ENCODE results near the gene AQP6. TPM values are rescaled to one million over a fixed set of nuclear protein-coding genes. Genes with fewer than 3 reads are reported as not detected.

Gene AQP6
- total RNA-seq, 4 donors from 2014 or later = not detected

GRCh38 chr12:49957570-49957967 lies 15.2 kb upstream of the AQP6 start:
- TF ChIP-seq POLR2AphosphoS5 (IDR thresholded peaks at IDR 0.05) (no peak), CTCF (IDR thresholded peaks at IDR 0.05) (no peak), POLR2A (IDR thresholded peaks at IDR 0.05) (no peak), EP300 (IDR thresholded peaks at IDR 0.05) (no peak)
- H3K27ac ChIP-seq = no peak overlapping the region
- peaks cover 24% of the 10 kb centered on the region for H3K4me1 ChIP-seq
- H3K27me3 ChIP-seq = peaks cover 67% of the 10 kb centered on the region
- H3K9me3 ChIP-seq = no peaks in the 10 kb centered on the region
- H3K4me3 ChIP-seq = no peak overlapping the region
- no peak for DNase-seq (ENCODE audit: low spot score in 2 of 2)
- no peaks in the 10 kb centered on the region for H3K36me3 ChIP-seq

GRCh38 chr12:49959685-49960473 lies 12.9 kb upstream of the AQP6 start:
- H3K36me3 ChIP-seq = no peaks in the 10 kb centered on the region
- DNase-seq (ENCODE audit: low spot score in 2 of 2) = no peak
- no peaks in the 10 kb centered on the region for H3K9me3 ChIP-seq
- TF ChIP-seq POLR2AphosphoS5 (IDR thresholded peaks at IDR 0.05) (no peak), EP300 (IDR thresholded peaks at IDR 0.05) (no peak), POLR2A (IDR thresholded peaks at IDR 0.05) (no peak), CTCF (IDR thresholded peaks at IDR 0.05) (no peak)
- 45% methylated on average over 11 of the region's 11 CpGs for WGBS
- H3K4me3 ChIP-seq = no peak overlapping the region
- H3K27ac ChIP-seq = peak overlapping the region; percentile 54
- peaks cover 57% of the 10 kb centered on the region for H3K27me3 ChIP-seq
- peaks cover 29% of the 10 kb centered on the region for H3K4me1 ChIP-seq

- peaks cover 21% of the 10 kb centered on the region for H3K4me1 ChIP-seq
- no peak for DNase-seq (ENCODE audit: low spot score in 2 of 2)
- H3K9me3 ChIP-seq = no peaks in the 10 kb centered on the region
- WGBS = 52% methylated on average over 13 of the region's 13 CpGs
- H3K27ac ChIP-seq = peak overlapping the region; percentile 69
- peaks cover 52% of the 10 kb centered on the region for H3K27me3 ChIP-seq
- peak overlapping the region; percentile 48 for H3K4me3 ChIP-seq
- H3K36me3 ChIP-seq = no peaks in the 10 kb centered on the region
- TF ChIP-seq POLR2A (IDR thresholded peaks at IDR 0.05) = no peak
- TF ChIP-seq POLR2AphosphoS5 (IDR thresholded peaks at IDR 0.05) = no peak
- no peak for TF ChIP-seq EP300 (IDR thresholded peaks at IDR 0.05)
- no peak for TF ChIP-seq CTCF (IDR thresholded peaks at IDR 0.05)
Measured at GRCh38 chr12:49960474-49961110, 12.2 kb upstream of the AQP6 start.

GRCh38 chr12:49961111-49961922 lies 11.4 kb upstream of the AQP6 start, which contains the start of gene AQP5:
TSS of gene AQP5 (plus strand) at chr12:49961872. CDS start at chr12:49962018, 146 bp downstream.
- no peak for DNase-seq (ENCODE audit: low spot score in 2 of 2)
- Histone ChIP-seq H3K36me3 (no peaks in the 10 kb centered on the region), H3K27me3 (peaks cover 45% of the 10 kb centered on the region), H3K4me1 (peaks cover 21% of the 10 kb centered on the region), H3K27ac (peak within 1 kb of the TSS; percentile 69), H3K4me3 (peak within 1 kb of the TSS; percentile 48), H3K9me3 (no peaks in the 10 kb centered on the region)
- TF ChIP-seq POLR2AphosphoS5 (IDR thresholded peaks at IDR 0.05) (no peak), EP300 (IDR thresholded peaks at IDR 0.05) (no peak), CTCF (IDR thresholded peaks at IDR 0.05) (no peak), POLR2A (IDR thresholded peaks at IDR 0.05) (no peak)
- 8% methylated on average over 37 of the region's 111 CpGs for WGBS
